GM12864 (cell line): ENCODE results near the gene RTP4.
"Not testable (repeated sequence)": the region's sequence is repeated elsewhere in the genome, so short reads cannot be mapped to it uniquely, and the experiment has no call there.

Experiments used
- DNase-seq: peaks from one replicate; pipeline ENCODE4 v3.0.0-alpha.2; 2011; ENCODE audit warnings: low read depth
- H3K4me3 ChIP-seq: 2 replicates; pipeline ENCODE4 v1.5.1; 2011; ENCODE audit warnings: mild to moderate bottlenecking, low read depth, low read length, control low read depth
- CTCF ChIP-seq: IDR thresholded peaks from 2 replicates; pipeline ENCODE4 v1.5.1; 2011; ENCODE audit warnings: low read depth, mild to moderate bottlenecking, moderate library complexity, low read length, control low read depth, inconsistent platforms; ENCODE audit errors: missing control alignments

RTP4 gene

GRCh38 chr3:187385296-187385695 is 17.1 kb downstream of the RTP4 start:
- no peak for TF ChIP-seq CTCF
- DNase-seq: no peak
- no peak overlapping the region for H3K4me3 ChIP-seq

GRCh38 chr3:187396661-187397060 is 28.5 kb downstream of the RTP4 start:
- TF ChIP-seq CTCF: no peak
- H3K4me3 ChIP-seq: no peak overlapping the region

DNA sequence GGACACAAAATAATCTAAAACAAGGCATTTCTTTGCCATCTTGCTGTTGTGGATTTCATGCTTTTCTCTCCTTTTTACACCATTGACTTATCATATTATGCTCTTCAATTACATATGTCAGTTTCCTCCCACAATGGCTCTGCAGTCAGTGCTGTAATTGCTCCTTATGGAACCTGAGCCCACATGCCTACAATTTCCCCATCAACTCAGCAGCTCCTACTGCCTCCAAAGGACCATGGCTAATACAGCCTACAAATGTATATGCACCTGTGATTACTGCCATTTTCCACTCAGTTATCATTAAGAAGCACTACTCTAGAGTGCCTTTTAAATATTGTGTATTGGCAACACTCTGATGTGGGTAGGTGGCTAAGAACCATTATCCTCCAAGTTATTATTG is 30.8 kb downstream of the RTP4 start:
- no peak for DNase-seq
- TF ChIP-seq CTCF: no peak
- H3K4me3 ChIP-seq: no peak overlapping the region

More at GRCh38 chr3:187396661-187397060, 28.5 kb downstream of the RTP4 start:
- no peak for DNase-seq

DNA sequence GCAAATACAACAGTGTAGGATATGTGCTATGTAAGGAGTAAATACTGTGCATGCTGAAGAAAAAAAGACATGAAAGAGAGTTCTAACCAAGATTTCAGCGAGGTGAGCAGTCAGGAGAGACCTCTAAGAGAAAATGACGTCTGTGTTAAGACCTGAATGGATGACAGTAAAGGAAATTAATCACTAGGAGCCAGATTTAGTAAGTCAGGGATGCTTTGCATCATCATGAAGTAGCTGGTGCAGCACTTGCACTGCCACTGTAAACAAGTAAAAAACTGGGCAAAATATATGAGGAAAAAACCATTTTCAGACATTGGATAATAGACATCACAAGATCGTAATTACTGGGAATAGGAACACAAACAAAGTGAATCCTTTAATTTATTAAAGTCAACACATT is 32.6 kb downstream of the RTP4 start:
- DNase-seq: no peak
- TF ChIP-seq CTCF: no peak
- H3K4me3 ChIP-seq: no peak overlapping the region

GRCh38 chr3:187401856-187402255 is 33.7 kb downstream of the RTP4 start:
- H3K4me3 ChIP-seq: no peak overlapping the region
- no peak for TF ChIP-seq CTCF
- DNase-seq: no peak

GRCh38 chr3:187403768-187404288 is 35.6 kb downstream of the RTP4 start:
- H3K4me3 ChIP-seq: no peak overlapping the region
- no peak for DNase-seq
- TF ChIP-seq CTCF: no peak

GRCh38 chr3:187406927-187407326 is 38.7 kb downstream of the RTP4 start:
- no peak overlapping the region for H3K4me3 ChIP-seq
- DNase-seq: no peak
- TF ChIP-seq CTCF: no peak

- DNase-seq, H3K4me3 ChIP-seq: not testable (repeated sequence)
These were observed 44.0 kb downstream of the RTP4 start for GRCh38 chr3:187411991-187412781.
